ENCODE data around the gene SIGLEC9.
"Not testable (repeated sequence)": the region's sequence is repeated elsewhere in the genome, so short reads cannot be mapped to it uniquely, and the experiment has no call there.

Gene SIGLEC9

DNA sequence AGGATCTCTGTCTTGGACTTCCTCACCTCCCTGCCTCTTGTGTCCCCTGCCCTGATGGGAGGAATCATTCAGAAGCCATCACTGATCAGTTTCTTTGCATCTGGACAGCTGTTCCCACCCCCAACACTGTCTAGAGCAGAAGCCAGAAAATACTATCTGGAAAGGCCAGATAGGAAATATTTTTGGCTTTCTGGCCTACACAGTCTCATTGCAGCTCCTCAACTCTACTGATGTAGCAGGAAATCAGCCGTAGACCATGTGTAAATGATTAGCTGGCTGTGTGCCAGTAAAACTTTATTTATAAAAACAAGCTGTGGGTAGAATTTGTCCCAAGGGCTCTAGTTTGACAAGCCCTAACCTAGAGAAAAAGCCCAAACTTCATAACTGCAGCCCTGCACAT, 23.0 kb downstream of the SIGLEC9 start:
- DNase-seq: no peak

DNA sequence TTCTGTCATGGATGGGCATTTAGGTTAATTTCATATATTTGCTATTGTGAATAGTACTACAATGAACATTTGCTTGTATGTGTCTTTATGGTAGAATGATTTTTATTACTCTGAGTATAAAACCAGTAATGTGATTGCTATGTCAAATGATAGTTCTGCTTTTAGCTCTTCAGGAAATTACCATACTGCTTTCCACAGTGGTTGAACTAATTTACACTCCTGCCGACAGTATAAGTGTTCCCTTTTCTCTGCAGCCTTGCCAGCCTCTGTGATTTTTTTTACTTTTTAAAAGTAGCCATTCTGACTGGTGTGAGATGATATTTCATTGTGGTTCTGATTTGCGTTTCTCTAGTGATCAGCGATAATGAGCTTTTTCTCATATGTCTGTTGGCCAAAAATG, 23.9 kb downstream of the SIGLEC9 start:
- no peak for DNase-seq

DNA sequence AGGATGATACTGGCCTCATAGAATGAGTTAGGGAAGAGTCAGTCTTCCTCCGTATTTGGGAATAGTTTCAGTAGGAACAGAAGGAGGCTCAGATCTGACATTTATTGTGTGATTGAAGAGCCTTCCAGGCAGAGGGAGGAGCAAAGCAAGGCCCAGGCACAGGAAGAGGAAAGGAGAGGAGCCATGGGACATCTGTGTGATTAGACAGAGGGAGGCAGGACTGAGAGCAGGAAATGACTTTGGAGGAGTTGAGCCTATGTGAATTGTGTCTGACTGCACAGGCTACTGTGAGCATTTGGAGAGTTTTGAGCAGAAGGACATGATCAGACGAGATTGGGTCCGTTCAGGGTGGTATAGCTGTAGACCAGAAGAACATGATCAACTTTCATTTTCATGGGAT, 25.9 kb downstream of the SIGLEC9 start:
- DNase-seq: no peak

- no peak for DNase-seq
These were observed 32.0 kb downstream of the SIGLEC9 start for GRCh38 chr19:51156710-51157109.

DNA sequence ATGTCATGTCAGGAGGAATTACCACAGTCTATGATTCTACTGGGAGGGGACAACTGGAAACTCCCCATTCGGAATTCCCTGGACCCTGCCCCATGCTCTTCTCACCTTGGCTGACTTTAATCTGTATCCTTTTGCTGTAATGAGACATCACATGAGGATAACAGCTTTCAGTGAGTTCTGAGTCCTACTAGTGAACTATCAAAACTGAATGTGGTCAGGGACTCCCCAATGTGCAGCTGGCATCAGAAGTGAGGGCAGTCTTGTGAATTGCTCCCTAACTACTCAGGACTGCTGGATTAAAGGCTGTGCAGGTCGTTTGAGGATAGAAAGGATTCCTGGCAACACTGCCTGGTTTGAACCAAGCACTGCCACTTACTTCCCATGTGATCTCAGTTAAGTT, 32.6 kb downstream of the SIGLEC9 start:
- DNase-seq: no peak

GRCh38 chr19:51158474-51159129, 33.9 kb downstream of the SIGLEC9 start:
- no peak for DNase-seq

- no peak for DNase-seq
These were observed 35.0 kb downstream of the SIGLEC9 start for GRCh38 chr19:51159656-51160055.

GRCh38 chr19:51161266-51161665, 36.6 kb downstream of the SIGLEC9 start:
- DNase-seq: no peak

- no peak for DNase-seq
These were observed 37.3 kb downstream of the SIGLEC9 start for GRCh38 chr19:51161867-51162496.

DNA sequence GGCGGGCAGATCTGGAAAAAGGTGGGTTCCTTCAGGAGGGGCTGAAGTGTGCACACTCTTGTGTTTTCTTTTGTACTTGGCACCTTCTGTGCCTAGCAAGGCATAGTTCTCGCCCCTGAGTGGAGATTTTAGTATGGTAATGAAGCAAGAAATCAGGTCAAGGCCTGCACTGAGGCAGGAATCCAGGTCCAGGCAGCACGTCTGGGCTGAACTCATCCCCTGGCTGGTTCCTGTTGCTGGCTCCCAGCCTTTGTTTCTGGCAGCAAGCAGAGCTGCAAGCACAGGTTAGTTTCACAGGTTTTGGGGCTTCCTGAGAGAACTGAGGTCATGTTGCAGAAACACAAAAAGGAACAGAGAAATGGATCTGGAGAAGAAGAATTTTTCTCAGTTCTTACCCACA, 38.6 kb downstream of the SIGLEC9 start:
- DNase-seq: no peak

DNA sequence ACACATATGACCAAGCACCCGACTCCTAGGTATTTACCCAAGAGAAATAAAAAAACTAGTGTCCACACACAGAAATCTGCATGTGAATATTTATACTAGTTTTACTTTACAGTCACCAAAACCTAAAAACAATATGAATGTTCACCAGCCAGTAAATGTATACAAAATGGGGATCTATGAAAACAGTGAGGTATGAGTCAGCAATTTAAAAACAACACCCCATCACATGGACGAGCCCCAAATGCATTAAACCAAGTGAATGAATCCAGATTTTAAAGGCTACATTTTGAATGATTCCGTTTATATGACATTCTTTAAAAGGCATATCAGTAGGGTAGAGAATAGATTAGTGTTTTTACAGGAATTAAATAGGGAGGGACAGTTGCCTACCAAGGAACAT, 39.5 kb downstream of the SIGLEC9 start:
- no peak for DNase-seq

GRCh38 chr19:51166846-51167490, 42.3 kb downstream of the SIGLEC9 start:
- no peak for DNase-seq

- DNase-seq: no peak
These were observed 44.0 kb downstream of the SIGLEC9 start for GRCh38 chr19:51168564-51169282.

GRCh38 chr19:51169283-51169918, 44.7 kb downstream of the SIGLEC9 start:
- not testable (repeated sequence) for DNase-seq

DNA sequence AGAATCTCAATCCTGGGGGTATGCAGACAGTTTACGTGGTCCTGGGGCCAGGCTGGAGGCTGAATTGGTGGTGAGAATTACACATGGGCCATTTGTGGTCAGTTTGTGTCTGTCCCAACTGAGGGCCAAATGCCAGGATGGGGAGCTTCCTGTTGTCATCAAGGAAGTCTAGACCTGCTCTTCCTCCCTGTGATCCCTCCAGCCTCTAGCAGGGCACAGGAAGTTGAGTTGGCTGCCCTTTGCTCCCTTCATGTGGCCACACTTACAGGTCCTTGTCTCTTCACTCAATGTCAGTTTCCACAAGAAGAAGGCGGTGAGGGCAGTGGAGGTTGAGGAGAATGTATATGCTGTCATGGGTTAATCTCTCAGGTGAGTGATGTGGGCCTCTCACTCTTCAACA, 47.5 kb downstream of the SIGLEC9 start:
- DNase-seq: no peak

DNA sequence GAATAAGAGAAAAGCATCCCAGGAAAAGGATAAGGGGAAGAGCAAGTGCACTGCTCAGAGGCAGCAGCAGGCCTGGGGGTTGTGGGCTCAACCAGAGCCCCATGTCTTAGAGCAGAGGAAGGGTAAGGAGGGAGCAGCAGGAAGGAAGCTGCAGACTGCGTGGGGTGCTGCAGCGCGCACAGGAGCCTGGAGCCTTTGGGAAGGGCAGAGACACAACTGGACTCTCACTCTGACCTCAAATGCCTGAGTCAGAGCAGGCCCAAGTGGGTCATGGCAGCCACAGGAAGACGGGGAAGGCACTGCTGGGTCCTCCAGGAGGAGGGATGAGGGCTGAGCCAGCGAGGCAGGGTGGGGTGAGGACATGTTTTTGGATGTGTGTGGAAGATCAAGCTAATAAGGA, 49.0 kb downstream of the SIGLEC9 start:
- no peak for DNase-seq

DNA sequence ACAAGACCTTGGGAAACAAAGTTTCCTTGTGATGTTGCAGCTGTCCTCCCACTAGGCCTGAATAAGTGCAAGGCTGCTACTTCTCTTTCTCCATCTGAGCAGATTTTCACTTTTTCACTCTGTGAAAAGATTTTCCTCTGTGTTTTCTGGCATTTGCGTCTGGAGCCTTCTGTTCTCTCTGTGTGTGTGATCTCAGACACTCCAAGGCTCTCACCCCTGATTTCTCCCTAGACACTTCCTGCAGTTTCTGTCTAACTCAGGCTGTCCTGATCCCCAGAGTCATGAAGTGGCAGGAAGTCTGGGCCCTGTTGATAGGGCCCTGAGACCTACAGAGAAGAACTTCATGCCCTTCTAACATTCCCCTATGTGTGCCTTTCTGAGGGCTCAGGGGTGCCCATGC, 54.5 kb downstream of the SIGLEC9 start:
- DNase-seq: no peak

Measured in 8988T (cell line).